Eye (tissue), 1 donor: Measurements from ENCODE around the gene CEBPG.

Experiments
- DNase-seq: peaks from one replicate; pipeline ENCODE4 v3.0.0-alpha.2; 2015

The CEBPG gene

GRCh38 chr19:33395561-33396550, 22.3 kb downstream of the CEBPG start:
- DNase-seq = no peak

GRCh38 chr19:33396701-33397535, 23.4 kb downstream of the CEBPG start:
- no peak for DNase-seq

GRCh38 chr19:33397536-33398360, 24.2 kb downstream of the CEBPG start:
- DNase-seq = no peak

- no peak for DNase-seq
These were observed 25.0 kb downstream of the CEBPG start for GRCh38 chr19:33398361-33399060.

GRCh38 chr19:33399081-33399744, 25.7 kb downstream of the CEBPG start:
- DNase-seq = no peak

GRCh38 chr19:33399745-33400681, 26.5 kb downstream of the CEBPG start:
- no peak for DNase-seq

- no peak for DNase-seq
These were observed 27.6 kb downstream of the CEBPG start for GRCh38 chr19:33400856-33401682.

GRCh38 chr19:33401683-33402420, 28.3 kb downstream of the CEBPG start:
- DNase-seq = no peak

- no peak for DNase-seq
These were observed 29.1 kb downstream of the CEBPG start for GRCh38 chr19:33402421-33403220.

- DNase-seq = no peak
These were observed 29.9 kb downstream of the CEBPG start for GRCh38 chr19:33403221-33403972.

GRCh38 chr19:33403973-33404304, 30.4 kb downstream of the CEBPG start:
- no peak for DNase-seq

- DNase-seq = peak; percentile 68
These were observed 31.2 kb downstream of the CEBPG start for GRCh38 chr19:33404506-33405253.

GRCh38 chr19:33405254-33405552, 31.7 kb downstream of the CEBPG start:
- DNase-seq = no peak

- DNase-seq = no peak
These were observed 32.3 kb downstream of the CEBPG start for GRCh38 chr19:33405553-33406461.

- peak; percentile 90 for DNase-seq
These were observed 33.1 kb downstream of the CEBPG start for GRCh38 chr19:33406521-33407139.
